ENCODE measurements around the gene VIPR1. TPM values are rescaled to one million over a fixed set of nuclear protein-coding genes. Genes with fewer than 3 reads are reported as not detected.
A peak's percentile ranks its signal among the peaks of the same experiment; 100 is the strongest.

Gene VIPR1
- total and polyA plus RNA-seq, 7 donors = 2.6 to 50.6 (median 9.6) TPM

GRCh38 chr3:42533161-42533897 lies 30.9 kb downstream of the VIPR1 start:
- no peaks in the 10 kb centered on the region for H3K9me3 ChIP-seq
- H3K27ac ChIP-seq = no peak overlapping the region
- intact Hi-C loops (cut with DNase I) = no loop called here
- no peak for TF ChIP-seq CTCF (IDR thresholded peaks at IDR 0.05)
- TF ChIP-seq POLR2AphosphoS5 (IDR thresholded peaks at IDR 0.05) = no peak
- TF ChIP-seq EP300 (IDR thresholded peaks at IDR 0.05) = no peak
- TF ChIP-seq POLR2A (IDR thresholded peaks at IDR 0.05) = no peak
- 79 to 84% methylated on average over 7 of the region's 7 CpGs for WGBS, 2 donors
- no peaks in the 10 kb centered on the region for H3K4me1 ChIP-seq
- H3K36me3 ChIP-seq = no peaks in the 10 kb centered on the region
- H3K4me3 ChIP-seq = no peak overlapping the region
- DNase-seq = no peak
- H3K27me3 ChIP-seq = no peaks in the 10 kb centered on the region

DNA sequence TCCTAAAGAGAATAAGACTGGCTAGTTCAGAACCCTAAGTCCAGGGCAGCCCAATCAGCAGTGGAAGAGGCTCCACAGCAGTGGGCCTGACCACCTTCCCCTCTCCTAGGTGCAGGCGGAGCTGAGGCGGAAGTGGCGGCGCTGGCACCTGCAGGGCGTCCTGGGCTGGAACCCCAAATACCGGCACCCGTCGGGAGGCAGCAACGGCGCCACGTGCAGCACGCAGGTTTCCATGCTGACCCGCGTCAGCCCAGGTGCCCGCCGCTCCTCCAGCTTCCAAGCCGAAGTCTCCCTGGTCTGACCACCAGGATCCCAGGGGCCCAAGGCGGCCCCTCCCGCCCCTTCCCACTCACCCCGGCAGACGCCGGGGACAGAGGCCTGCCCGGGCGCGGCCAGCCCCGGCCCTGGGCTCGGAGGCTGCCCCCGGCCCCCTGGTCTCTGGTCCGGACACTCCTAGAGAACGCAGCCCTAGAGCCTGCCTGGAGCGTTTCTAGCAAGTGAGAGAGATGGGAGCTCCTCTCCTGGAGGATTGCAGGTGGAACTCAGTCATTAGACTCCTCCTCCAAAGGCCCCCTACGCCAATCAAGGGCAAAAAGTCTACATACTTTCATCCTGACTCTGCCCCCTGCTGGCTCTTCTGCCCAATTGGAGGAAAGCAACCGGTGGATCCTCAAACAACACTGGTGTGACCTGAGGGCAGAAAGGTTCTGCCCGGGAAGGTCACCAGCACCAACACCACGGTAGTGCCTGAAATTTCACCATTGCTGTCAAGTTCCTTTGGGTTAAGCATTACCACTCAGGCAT lies 33.7 kb downstream of the VIPR1 start:
- WGBS, 2 donors = 78 to 85% methylated on average over 35 of the region's 35 CpGs
- H3K27me3 ChIP-seq = no peaks in the 10 kb centered on the region
- intact Hi-C loops (cut with DNase I) = no loop called here
- no peak for DNase-seq
- no peak for TF ChIP-seq POLR2AphosphoS5 (IDR thresholded peaks at IDR 0.05)
- TF ChIP-seq CTCF (IDR thresholded peaks at IDR 0.05) = peak in 1 of 4 experiments; percentile 16
- no peak overlapping the region for H3K27ac ChIP-seq
- H3K4me3 ChIP-seq = no peak overlapping the region
- H3K36me3 ChIP-seq = no peaks in the 10 kb centered on the region
- H3K4me1 ChIP-seq = no peaks in the 10 kb centered on the region
- H3K9me3 ChIP-seq = no peaks in the 10 kb centered on the region

DNA sequence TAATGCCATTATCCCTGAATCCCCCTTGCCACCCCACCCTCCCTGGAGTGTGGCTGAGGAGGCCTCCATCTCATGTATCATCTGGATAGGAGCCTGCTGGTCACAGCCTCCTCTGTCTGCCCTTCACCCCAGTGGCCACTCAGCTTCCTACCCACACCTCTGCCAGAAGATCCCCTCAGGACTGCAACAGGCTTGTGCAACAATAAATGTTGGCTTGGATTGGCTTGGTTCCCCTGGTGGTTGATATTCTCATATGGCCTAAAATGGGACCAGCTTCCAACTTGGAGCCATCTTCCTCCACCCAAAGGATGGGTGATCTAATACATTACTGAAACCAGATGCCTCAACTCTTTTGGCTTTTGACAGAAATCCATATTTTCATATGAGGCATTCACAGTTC lies 34.9 kb downstream of the VIPR1 start:
- TF ChIP-seq CTCF (IDR thresholded peaks at IDR 0.05) (no peak), EP300 (IDR thresholded peaks at IDR 0.05) (no peak), POLR2AphosphoS5 (IDR thresholded peaks at IDR 0.05) (no peak)
- H3K27ac ChIP-seq = no peak overlapping the region
- H3K36me3 ChIP-seq = no peaks in the 10 kb centered on the region
- no peak for DNase-seq
- intact Hi-C loops (cut with DNase I) = no loop called here
- H3K4me1 ChIP-seq = no peaks in the 10 kb centered on the region
- H3K9me3 ChIP-seq = no peaks in the 10 kb centered on the region
- no peaks in the 10 kb centered on the region for H3K27me3 ChIP-seq
- H3K4me3 ChIP-seq = no peak overlapping the region

DNA sequence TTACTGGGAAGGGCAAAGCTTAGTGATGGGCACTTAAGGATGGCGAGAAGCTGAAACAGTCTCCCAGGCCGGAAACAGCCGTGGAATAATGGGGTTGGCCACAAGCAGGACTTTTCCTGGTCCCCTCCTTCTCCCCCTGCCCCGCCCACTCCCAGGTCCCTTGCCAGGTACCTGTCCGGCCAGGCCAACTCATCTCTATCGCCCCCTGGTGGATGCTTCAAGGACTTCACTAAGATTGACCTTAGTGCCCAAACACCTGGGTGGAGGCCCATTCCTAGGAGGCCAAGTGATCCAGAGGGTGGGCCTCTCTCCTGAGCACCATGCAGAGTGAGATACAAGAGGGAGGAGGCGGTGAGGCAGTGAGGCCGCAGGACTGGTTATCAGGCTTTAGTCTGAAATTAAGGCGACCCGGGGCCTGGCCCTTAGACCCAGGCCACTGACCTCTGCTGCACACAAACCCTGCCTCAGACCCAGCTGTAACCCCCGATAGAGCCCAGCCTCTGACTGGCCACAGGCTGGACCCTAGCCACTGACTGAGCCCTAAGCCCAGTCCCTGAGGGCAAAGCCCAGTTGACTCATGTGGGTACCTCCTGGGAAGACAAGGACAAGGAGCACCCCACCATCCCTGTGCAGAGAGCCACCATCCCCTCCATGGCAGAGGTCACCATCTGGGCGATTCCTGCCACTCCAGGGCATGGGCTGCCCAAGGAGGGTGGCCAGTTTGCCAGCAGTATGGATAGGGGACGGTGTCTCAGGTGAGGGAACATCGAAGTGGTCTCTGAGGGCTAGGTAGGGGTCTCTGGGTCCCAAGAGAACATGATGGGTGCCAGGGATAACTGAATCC lies 37.6 kb downstream of the VIPR1 start:
- peak; percentile 61 for DNase-seq
- Histone ChIP-seq H3K27ac (no peak overlapping the region), H3K27me3 (no peaks in the 10 kb centered on the region), H3K4me3 (no peak overlapping the region), H3K36me3 (no peaks in the 10 kb centered on the region), H3K4me1 (peaks cover 0 to 9% (median 2%) of the 10 kb centered on the region in 4 donors), H3K9me3 (no peaks in the 10 kb centered on the region)
- intact Hi-C loops (cut with DNase I) = no loop called here
- TF ChIP-seq POLR2A (IDR thresholded peaks at IDR 0.05) = no peak
- peak; percentile 13 to 63 (median 51) for TF ChIP-seq CTCF (IDR thresholded peaks at IDR 0.05)
- 36 to 61% methylated on average over 14 of the region's 14 CpGs for WGBS, 2 donors

All from sigmoid colon (tissue), 7 donors.